H1 (cell line): Measurements from ENCODE around the gene CNTD1. TPM values are rescaled to one million over a fixed set of nuclear protein-coding genes. Genes with fewer than 3 reads are reported as not detected.

Source experiments
- CTCF ChIA-PET: fragments of 300-600 bp; sonication (Branson Sonifier 250); formaldehyde crosslinking; loops from one replicate; lab custom pipeline; 2021; ENCODE audit not compliant: partially characterized antibody; lab: Charles Lee
- POLR2A ChIA-PET: fragments of 300-600 bp; sonication (Branson Sonifier 250); formaldehyde crosslinking; loops from one replicate; lab custom pipeline; 2021; ENCODE audit warnings: inconsistent platforms; ENCODE audit not compliant: partially characterized antibody; lab: Charles Lee
- DNase-seq, 2 experiments: peaks; one replicate each; pipeline versions ENCODE4 v3.0.0 to v3.0.0-alpha.2; 2010 to 2022; ENCODE audit warnings: low spot score in 2 of 2, low read depth in 1 of 2, mixed read lengths in 1 of 2
- FAIRE-seq: peaks from 2 replicates; lab custom pipeline; 2011; peaks lifted over from hg19 to GRCh38; lab: Jason Lieb, UNC
- H2AFZ ChIP-seq: 2 replicates; pipeline ENCODE4 v1.8.1; 2012; ENCODE audit warnings: low read length, inconsistent platforms
- H2AK5ac ChIP-seq: 2 replicates; pipeline ENCODE4 v1.6.1; 2013; ENCODE audit warnings: low read depth, low read length
- H2BK120ac ChIP-seq: replicated peaks from 2 replicates; pipeline ENCODE3; 2013; ENCODE audit warnings: low read depth, low read length, inconsistent platforms
- H2BK12ac ChIP-seq: 2 replicates; pipeline ENCODE4 v1.6.1; 2013; ENCODE audit warnings: low read depth, low read length
- H2BK15ac ChIP-seq: 2 replicates; pipeline ENCODE4 v1.6.1; 2013; ENCODE audit warnings: low read length
- H2BK20ac ChIP-seq: 2 replicates; pipeline ENCODE4 v1.6.1; 2013; ENCODE audit warnings: low read length
- H2BK5ac ChIP-seq: 2 replicates; pipeline ENCODE4 v1.6.1; 2013; ENCODE audit warnings: low read depth, low read length
- H3K14ac ChIP-seq: 2 replicates; pipeline ENCODE4 v1.6.1; 2013; ENCODE audit warnings: inconsistent platforms; ENCODE audit not compliant: insufficient read length
- H3K18ac ChIP-seq: 2 replicates; pipeline ENCODE4 v1.6.1; 2013; ENCODE audit warnings: low read length; ENCODE audit errors: extremely low read depth
- H3K23ac ChIP-seq: 2 replicates; pipeline ENCODE4 v1.6.1; 2013; ENCODE audit warnings: inconsistent platforms; ENCODE audit not compliant: insufficient read length
- H3K23me2 ChIP-seq: 2 replicates; pipeline ENCODE4 v1.6.1; 2013; ENCODE audit warnings: low read depth, low read length
- H3K27ac ChIP-seq: 2 replicates; pipeline ENCODE4 v1.6.1; 2011; ENCODE audit warnings: low read depth, low read length, inconsistent platforms
- H3K27me3 ChIP-seq, 4 experiments: replicated peaks in 1 of 4; 1 replicate in 1 of 4; 2 replicates in 3 of 4; pipeline versions ENCODE4 v1.6.1 to v1.8.1; 2011 to 2013; ENCODE audit warnings: low read length in 3 of 4, mild to moderate bottlenecking in 3 of 4, inconsistent platforms in 2 of 4, mixed read lengths in 2 of 4, moderate library complexity in 1 of 4; ENCODE audit not compliant: control insufficient read depth in 3 of 4, insufficient read depth in 3 of 4; ENCODE audit errors: extremely low read depth in 1 of 4
- H3K36me3 ChIP-seq, 4 experiments: 2 replicates each; pipeline versions ENCODE4 v1.6.1 to v1.8.1; 2011 to 2013; ENCODE audit warnings: mild to moderate bottlenecking in 4 of 4, low read length in 3 of 4, moderate library complexity in 2 of 4, control low read depth in 1 of 4, inconsistent platforms in 1 of 4; ENCODE audit not compliant: insufficient read depth in 4 of 4, control insufficient read depth in 2 of 4
- H3K4ac ChIP-seq: replicated peaks from 2 replicates; pipeline ENCODE3; 2013; ENCODE audit warnings: low read length, low read depth, mixed read lengths, inconsistent platforms; ENCODE audit not compliant: insufficient read length
- H3K4me1 ChIP-seq, 4 experiments: replicated peaks in 1 of 4; 1 replicate in 1 of 4; 2 replicates in 3 of 4; pipeline versions ENCODE4 v1.6.1 to v1.8.1; 2011 to 2013; ENCODE audit warnings: low read length in 3 of 4, inconsistent platforms in 2 of 4, mixed read lengths in 1 of 4; ENCODE audit not compliant: insufficient read depth in 4 of 4, control insufficient read depth in 3 of 4
- H3K4me2 ChIP-seq, 2 experiments: 2 replicates each; pipeline versions ENCODE4 v1.6.1 to v1.8.1; 2011 to 2013; ENCODE audit warnings: low read depth in 2 of 2, low read length in 2 of 2, control low read depth in 1 of 2, inconsistent platforms in 1 of 2, mild to moderate bottlenecking in 1 of 2; ENCODE audit not compliant: insufficient read depth in 1 of 2
- H3K4me3 ChIP-seq, 4 experiments: fragments of 200-600, 300-600 bp in 1 of 4; sonication (generic), shearing (Covaris generic), sonication (Bioruptor Twin) in 1 of 4; 2 replicates each; pipeline versions ENCODE4 v1.5.1 to v1.8.1; 2011 to 2016; ENCODE audit warnings: low read length in 4 of 4, low read depth in 3 of 4, control low read depth in 2 of 4, inconsistent platforms in 2 of 4, mild to moderate bottlenecking in 2 of 4, mixed read lengths in 1 of 4, moderate library complexity in 1 of 4; ENCODE audit not compliant: insufficient read depth in 2 of 4; ENCODE audit errors: extremely low read depth in 1 of 4
- H3K56ac ChIP-seq: replicated peaks from 2 replicates; pipeline ENCODE3; 2013; ENCODE audit warnings: low read depth, mild to moderate bottlenecking, mixed read lengths, low read length, inconsistent platforms; ENCODE audit not compliant: insufficient read length
- H3K79me1 ChIP-seq: 2 replicates; pipeline ENCODE4 v1.6.1; 2013; ENCODE audit warnings: low read depth, low read length, control low read depth
- H3K79me2 ChIP-seq, 2 experiments: 2 replicates each; pipeline versions ENCODE4 v1.6.1 to v1.8.1; 2012 to 2013; ENCODE audit warnings: low read length in 2 of 2, mild to moderate bottlenecking in 2 of 2, inconsistent platforms in 1 of 2; ENCODE audit not compliant: insufficient read depth in 2 of 2, control insufficient read depth in 1 of 2
- H3K9ac ChIP-seq, 4 experiments: replicated peaks in 1 of 4; 1 replicate in 1 of 4; 2 replicates in 3 of 4; pipeline versions ENCODE4 v1.6.1 to v1.8.1; 2011 to 2013; ENCODE audit warnings: low read depth in 3 of 4, low read length in 3 of 4, control low read depth in 2 of 4, mild to moderate bottlenecking in 2 of 4, moderate library complexity in 2 of 4, inconsistent platforms in 1 of 4; ENCODE audit errors: extremely low read depth in 1 of 4
- H3K9me3 ChIP-seq, 2 experiments: 2 replicates each; pipeline versions ENCODE4 v1.6.1 to v1.8.1; 2012 to 2013; ENCODE audit warnings: mild to moderate bottlenecking in 2 of 2, moderate library complexity in 2 of 2, control low read depth in 1 of 2, inconsistent platforms in 1 of 2, low read depth in 1 of 2, low read length in 1 of 2, mixed read lengths in 1 of 2; ENCODE audit not compliant: insufficient read depth in 2 of 2
- H4K20me1 ChIP-seq, 2 experiments: replicated peaks in 1 of 2; 2 replicates each; pipeline versions ENCODE3 to v1.8.1; 2011 to 2013; ENCODE audit warnings: inconsistent platforms in 2 of 2, low read length in 2 of 2, mild to moderate bottlenecking in 1 of 2; ENCODE audit not compliant: insufficient read depth in 2 of 2, control insufficient read depth in 1 of 2
- H4K5ac ChIP-seq: 2 replicates; pipeline ENCODE4 v1.6.1; 2013; ENCODE audit warnings: low read length, low read depth, mixed read lengths, inconsistent platforms; ENCODE audit not compliant: insufficient read length
- H4K8ac ChIP-seq: 2 replicates; pipeline ENCODE4 v1.8.0; 2013; ENCODE audit warnings: mild to moderate bottlenecking, moderate library complexity, low read length, inconsistent platforms; ENCODE audit not compliant: insufficient read depth; ENCODE audit errors: extremely low read depth
- H4K91ac ChIP-seq: replicated peaks from 2 replicates; pipeline ENCODE3; 2013; ENCODE audit warnings: low read length, mixed read lengths, inconsistent platforms; ENCODE audit not compliant: insufficient read length
- ATF3 ChIP-seq: IDR thresholded peaks from 2 replicates; pipeline ENCODE4 v1.6.1; 2011; ENCODE audit warnings: low read depth, mild to moderate bottlenecking, low read length; ENCODE audit not compliant: insufficient read depth
- CBX5 ChIP-seq: fragments of 300-800, 300-1000 bp; sonication (generic); IDR thresholded peaks from 2 replicates; pipeline ENCODE4 v1.7.1; 2016; ENCODE audit warnings: antibody characterized with exemption, low read length, low read depth
- HDAC2 ChIP-seq, 2 experiments: fragments of 300-600 bp in 1 of 2; sonication (generic) in 1 of 2; IDR thresholded peaks; 2 replicates each; pipeline ENCODE4 v1.6.1; 2011 to 2012; ENCODE audit warnings: low read depth in 2 of 2, low read length in 2 of 2, mild to moderate bottlenecking in 2 of 2, moderate library complexity in 2 of 2, borderline replicate concordance in 1 of 2, inconsistent platforms in 1 of 2
- NRF1 ChIP-seq: IDR thresholded peaks from 2 replicates; pipeline ENCODE4 v1.6.1; 2011; ENCODE audit warnings: mild to moderate bottlenecking, low read depth, low read length, improper control_type of control experiment
- RBBP5 ChIP-seq: IDR thresholded peaks from 2 replicates; pipeline ENCODE4 v1.7.1; 2012; ENCODE audit warnings: low read depth, mild to moderate bottlenecking, inconsistent platforms, low read length, moderate library complexity, borderline replicate concordance
- RFX5 ChIP-seq: IDR thresholded peaks from 2 replicates; pipeline ENCODE4 v1.6.1; 2011; ENCODE audit warnings: low read depth, low read length, improper control_type of control experiment, borderline replicate concordance
- SIX5 ChIP-seq: IDR thresholded peaks from 2 replicates; pipeline ENCODE4 v1.6.1; 2011; ENCODE audit warnings: mild to moderate bottlenecking, low read depth, low read length
- TAF7 ChIP-seq: optimal IDR thresholded peaks from 2 replicates; pipeline ENCODE3; 2011; ENCODE audit warnings: low read depth, mild to moderate bottlenecking, inconsistent platforms, low read length, moderate library complexity, borderline replicate concordance
- TEAD4 ChIP-seq: IDR thresholded peaks from 2 replicates; pipeline ENCODE4 v1.6.1; 2012; ENCODE audit warnings: low read depth, low read length, inconsistent platforms, mixed read lengths
- WGBS, 2 experiments: shearing (Covaris generic) in 1 of 2; methylation state at CpG; one replicate each; pipeline versions ENCODE4 v1.1.6 to v1.1.7; 2013 to 2015; ENCODE audit warnings: low lambda C conversion rate in 2 of 2, mixed read lengths in 2 of 2, inconsistent platforms in 1 of 2, low coverage in 1 of 2, missing lambda C conversion rate in 1 of 2; ENCODE audit not compliant: insufficient replicate concordance in 2 of 2, insufficient coverage in 1 of 2, insufficient read length in 1 of 2; ENCODE audit errors: extremely low coverage in 1 of 2, missing lambda C conversion rate in 1 of 2; 5-methylcytosine and 5-hydroxymethylcytosine counted together
- polyA plus RNA-seq, 7 experiments: library from polyadenylated mRNA; depleted of rRNA in 3 of 7; stranded (reverse) in 5 of 7; unstranded in 2 of 7; fragments of >200 nt in 5 of 7; fragments of 200-250 nt in 2 of 7; gene quantifications; 1 replicate in 5 of 7; 2 replicates in 1 of 7; 4 replicates in 1 of 7; pipeline versions ENCODE4 v1.2.1 to v1.2.3, GENCODE V29; 2011 to 2013; ENCODE audit warnings: missing spikeins in 2 of 7, mixed read lengths in 2 of 7
- total RNA-seq: library from RNA; stranded (reverse); fragmentation: NEBNext Ultra II Directional; extraction: Animal tissue kit (Norgen Biotek cat#: 25700); gene quantifications from 2 replicates; pipeline ENCODE4 v1.2.1, GENCODE V29; 2021

CNTD1 gene
- total and polyA plus RNA-seq, 2 of the 8 experiments (the other 6 are each of a cell fraction or from before 2014, with no cell fraction given) = not detected

- Histone ChIP-seq H3K23ac (no peak overlapping the region), H2BK120ac (no peak overlapping the region), H3K4me3 (no peak overlapping the region), H2AFZ (no peak overlapping the region), H3K18ac (no peak overlapping the region), H2BK12ac (no peak overlapping the region), H4K91ac (no peak overlapping the region), H3K79me2 (no peaks in the 10 kb centered on the region), H4K8ac (no peak overlapping the region), H2BK15ac (no peak overlapping the region), H3K9me3 (no peaks in the 10 kb centered on the region), H3K36me3 (peaks cover 7 to 12% (median 9%) of the 10 kb centered on the region in 4 experiments; a peak in 7 of 8 replicates), H3K79me1 (no peaks in the 10 kb centered on the region; the same call in 1 of the 2 replicates), H3K9ac (no peak overlapping the region), H4K20me1 (peaks cover 7 to 15% of the 10 kb centered on the region in 2 experiments), H2AK5ac (no peak overlapping the region), H3K23me2 (no peaks in the 10 kb centered on the region), H3K27me3 (no peaks in the 10 kb centered on the region; a peak in 1 of 7 replicates), H3K4ac (no peak overlapping the region), H3K27ac (no peak overlapping the region), H3K14ac (no peak overlapping the region), H3K4me2 (no peak overlapping the region), H3K4me1 (no peaks in the 10 kb centered on the region; a peak in 1 of 7 replicates), H2BK5ac (no peak overlapping the region), H2BK20ac (no peak overlapping the region), H3K56ac (no peak overlapping the region), H4K5ac (no peak overlapping the region)
- ChIA-PET POLR2A (interaction anchor here (0.6 to 10.4 kb wide), 6 partner anchors 13 to 518 kb away, joined by 3 to 111 read pairs (median 4); partner anchors contain the start of genes PSME3 and RPL27), CTCF (interaction anchor here (0.6 to 8.9 kb wide), 9 partner anchors 15 to 637 kb away, joined by 3 to 141 read pairs (median 5); no protein-coding TSS in a partner anchor)
- FAIRE-seq = no peak
- DNase-seq = no peak
- no peak for TF ChIP-seq ATF3
- TF ChIP-seq HDAC2 (IDR thresholded peaks at IDR 0.05; ENCODE audit: borderline replicate concordance in 1 of 2, low read depth in 2 of 2, low read length in 2 of 2) = no peak
- TF ChIP-seq TEAD4 = no peak
- no peak for TF ChIP-seq NRF1
- no peak for TF ChIP-seq CBX5
- TF ChIP-seq TAF7 = no peak
- no peak for TF ChIP-seq RBBP5
- TF ChIP-seq SIX5 = no peak
- no peak for TF ChIP-seq RFX5
- WGBS, 2 experiments = 89% methylated on average over 8 of the region's 8 CpGs; no CpG with 5 or more reads in 1 of the 2 experiments
Observed at GRCh38 chr17:42849451-42850181, 51.0 kb downstream of the CNTD1 start.
